Measurements from ENCODE around the gene SLC6A20.

The SLC6A20 gene

DNA sequence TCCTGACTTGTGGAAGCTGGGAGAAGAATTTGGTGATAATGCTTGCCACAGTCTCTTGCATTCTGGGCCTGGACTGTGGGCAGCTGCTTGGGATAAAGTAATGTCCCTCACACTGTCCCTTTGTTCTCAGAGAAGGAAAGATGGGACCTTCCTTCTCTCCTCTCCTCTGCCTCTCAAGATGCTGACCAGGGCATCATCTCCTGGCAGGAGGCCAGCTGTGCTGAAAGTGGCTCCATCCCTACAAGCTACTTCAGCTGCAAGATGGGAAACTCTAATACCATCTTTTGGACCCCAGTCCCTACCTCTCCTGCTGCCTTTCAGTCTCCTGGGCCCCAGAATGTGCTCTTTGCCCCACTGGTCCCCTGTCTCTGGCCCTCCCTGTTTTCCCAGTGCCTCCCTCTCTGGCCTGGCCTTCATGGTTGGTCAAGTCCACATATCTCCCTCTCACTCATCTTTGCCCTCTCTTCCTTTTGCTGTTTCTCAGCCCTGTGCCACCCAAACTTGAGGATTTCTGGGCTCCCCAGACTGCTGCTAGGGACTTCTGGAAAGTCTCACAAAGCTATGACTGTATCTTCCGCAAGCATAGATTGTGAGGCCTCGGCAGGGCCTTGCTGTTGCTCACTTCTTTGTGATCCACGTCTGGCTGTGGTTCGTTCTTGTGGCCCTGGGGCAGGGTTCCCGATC lies 7.1 kb upstream of the SLC6A20 start:
- no peak for DNase-seq (ENCODE audit: extremely low read depth in 1 of 2, low read depth in 1 of 2)

DNA sequence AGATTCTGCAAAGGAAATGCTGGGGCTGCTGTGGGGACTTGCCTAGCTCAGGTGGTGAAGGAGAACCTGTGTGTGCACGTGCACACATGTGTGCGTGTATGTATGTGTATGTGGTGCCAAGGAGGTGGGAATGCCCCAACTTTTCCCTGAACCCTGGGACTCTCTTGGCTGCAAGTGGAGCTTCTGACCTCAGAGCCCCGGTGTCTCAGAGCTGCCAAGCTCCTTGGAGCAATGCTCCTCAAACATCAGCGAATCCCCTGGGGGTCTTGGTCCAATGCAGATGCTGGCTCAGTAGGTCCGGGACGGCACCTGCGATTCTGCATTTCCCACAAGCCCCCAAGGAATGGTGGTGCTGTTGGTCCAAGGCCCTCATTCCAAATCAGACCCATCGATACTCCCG lies 5.8 kb upstream of the SLC6A20 start:
- no peak for DNase-seq (ENCODE audit: extremely low read depth in 1 of 2, low read depth in 1 of 2)

DNA sequence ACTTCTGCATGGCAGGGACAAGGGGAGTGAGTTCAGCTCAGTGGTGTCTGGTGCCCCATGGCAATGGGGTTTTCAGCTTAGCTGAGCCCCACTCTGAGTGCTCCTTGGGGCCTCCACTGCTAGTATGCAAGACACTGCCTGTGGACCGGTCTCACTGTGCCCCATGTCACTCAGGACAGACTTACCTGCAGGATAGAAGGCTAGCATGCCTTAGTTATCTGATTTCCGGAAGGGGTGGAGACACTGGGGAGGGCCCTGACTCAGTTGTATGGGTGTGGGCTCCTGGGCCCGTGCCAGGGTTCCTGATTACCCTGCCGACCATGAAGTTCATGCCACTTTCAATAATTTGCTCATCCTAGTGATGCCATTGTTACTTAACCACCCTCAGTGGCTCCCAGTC lies 4.3 kb upstream of the SLC6A20 start:
- no peak for DNase-seq (ENCODE audit: extremely low read depth in 1 of 2, low read depth in 1 of 2)

DNA sequence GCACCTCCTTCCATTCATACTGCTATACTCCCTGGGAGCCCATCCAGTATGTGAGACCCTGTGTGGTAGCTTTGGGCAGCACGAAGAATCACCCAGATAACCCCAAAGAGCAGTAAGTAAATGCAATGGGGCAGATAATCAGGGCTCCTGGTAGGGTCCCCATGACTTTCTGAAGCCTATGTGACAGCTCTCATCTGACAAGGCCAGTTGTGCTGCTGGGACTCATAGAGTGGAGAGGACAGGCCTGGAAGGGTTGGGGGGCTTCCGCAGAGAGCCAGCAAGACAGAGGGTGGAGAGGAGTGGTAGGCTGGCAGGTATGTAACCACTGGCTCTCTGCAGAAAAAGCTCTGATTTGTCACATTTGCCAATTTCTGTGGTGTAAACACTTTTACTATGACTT lies 3.2 kb upstream of the SLC6A20 start:
- no peak for DNase-seq (ENCODE audit: extremely low read depth in 1 of 2, low read depth in 1 of 2)

DNA sequence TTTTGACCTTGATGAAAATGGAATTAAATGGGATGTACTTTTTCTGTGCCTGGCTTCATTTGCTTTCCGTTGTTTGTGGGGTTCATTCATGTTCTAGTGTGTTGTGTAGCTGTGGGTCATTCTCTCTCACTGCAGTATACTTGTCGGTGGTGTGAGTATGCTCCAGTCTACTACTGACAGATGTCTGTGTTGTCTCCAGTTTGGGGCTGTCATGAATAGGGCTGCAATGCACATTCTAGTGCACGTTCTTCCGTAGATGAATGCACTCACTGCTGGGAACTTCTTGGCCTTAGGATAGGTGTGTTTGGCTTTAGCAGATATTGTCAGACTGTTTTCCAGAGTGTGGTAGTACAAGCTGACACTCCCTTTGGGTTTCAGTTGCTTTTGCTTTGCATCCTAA lies 1.7 kb upstream of the SLC6A20 start:
- no peak for DNase-seq (ENCODE audit: extremely low read depth in 1 of 2, low read depth in 1 of 2)

DNA sequence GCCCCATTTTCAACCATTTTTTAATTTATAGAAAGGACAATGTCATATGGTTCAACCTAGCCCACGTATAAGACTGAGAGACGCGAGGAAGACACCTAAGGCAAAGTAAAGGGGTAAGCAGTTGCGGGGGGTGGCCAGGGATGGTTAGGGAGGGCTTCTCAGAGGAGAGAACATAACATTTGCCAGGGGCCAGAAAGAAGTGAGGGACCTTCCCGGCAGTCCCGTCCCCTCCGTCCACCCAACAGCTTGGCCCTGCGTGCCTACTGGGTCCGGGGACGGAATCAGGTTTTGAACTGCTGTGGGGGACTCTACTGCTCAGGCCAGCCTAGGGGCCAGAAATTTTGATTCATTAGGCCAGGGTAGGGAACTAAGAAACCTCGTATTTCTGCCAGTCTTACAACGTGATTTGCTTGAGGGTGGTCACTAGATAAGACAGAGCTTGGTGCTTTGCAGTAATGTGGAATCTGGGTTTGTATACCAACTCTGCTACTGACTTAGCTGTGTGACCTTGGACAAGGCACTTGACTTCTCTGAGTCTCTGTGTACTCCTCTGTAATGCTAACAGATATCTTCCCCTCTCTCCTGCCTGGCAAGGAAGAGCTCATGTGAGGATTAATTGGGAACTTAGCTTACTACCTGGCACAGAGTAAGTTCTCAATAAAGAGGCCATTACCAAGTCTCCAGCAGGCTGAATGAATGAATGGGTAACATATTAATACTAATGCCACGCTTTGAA lies 734 bp upstream of the SLC6A20 start:
- no peak for DNase-seq (ENCODE audit: extremely low read depth in 1 of 2, low read depth in 1 of 2)

DNA sequence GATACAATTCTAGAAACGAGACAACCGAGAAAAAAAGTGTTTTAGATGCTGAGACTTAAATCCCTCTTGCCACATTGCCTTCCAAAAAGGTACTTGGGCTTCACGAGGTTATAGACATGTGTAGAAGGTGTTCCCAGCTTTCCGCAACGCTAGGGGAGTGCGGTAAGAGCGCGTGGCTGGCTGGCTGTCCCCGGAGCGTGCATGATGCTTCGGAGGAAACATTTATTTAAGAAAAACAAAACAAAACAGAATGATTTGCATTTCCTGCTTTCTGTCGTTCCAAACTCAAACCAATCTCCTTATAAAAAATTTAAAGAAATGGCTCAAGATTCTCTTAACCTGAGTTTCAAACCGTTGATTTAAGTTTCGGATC lies 841 bp downstream of the SLC6A20 start:
- DNase-seq (ENCODE audit: extremely low read depth in 1 of 2, low read depth in 1 of 2): no peak

DNA sequence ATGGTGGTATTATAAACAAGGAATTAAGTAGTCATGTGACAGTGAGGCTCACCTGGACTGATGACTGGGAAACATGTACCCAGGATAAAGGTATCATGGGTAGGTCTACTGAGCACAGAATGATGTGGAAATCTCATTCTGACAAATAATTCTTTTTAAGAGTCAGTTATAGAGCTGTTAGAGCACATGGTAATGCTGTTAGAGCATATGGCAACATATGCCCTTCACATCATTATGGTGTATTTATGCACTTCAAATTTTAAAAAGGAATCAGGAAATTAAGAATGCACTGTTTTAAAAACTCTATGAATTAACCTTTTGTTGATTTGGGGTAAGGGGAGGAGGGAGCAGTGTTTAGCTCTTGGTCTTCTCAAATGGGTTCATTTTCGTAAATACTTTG lies 1.7 kb downstream of the SLC6A20 start:
- DNase-seq (ENCODE audit: extremely low read depth in 1 of 2, low read depth in 1 of 2): no peak

DNA sequence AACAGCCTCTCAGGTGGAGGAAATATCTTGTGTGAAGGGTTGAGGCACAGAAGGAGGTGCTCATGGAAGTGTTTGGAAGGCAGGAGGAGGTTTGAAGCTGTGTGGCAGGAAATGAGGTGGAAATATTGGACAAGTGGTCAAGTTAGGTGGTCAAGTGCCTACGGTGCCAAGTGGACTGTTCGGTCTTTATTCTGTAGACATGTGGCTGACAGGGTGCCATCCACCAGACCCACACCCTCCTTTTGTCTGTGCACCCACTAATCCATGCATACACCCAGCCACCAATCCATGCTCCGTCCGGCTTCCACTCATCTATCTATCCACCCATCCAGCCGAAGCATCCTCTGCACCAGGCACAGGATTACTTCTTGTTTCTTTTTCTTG lies 2.2 kb downstream of the SLC6A20 start:
- DNase-seq (ENCODE audit: extremely low read depth in 1 of 2, low read depth in 1 of 2): no peak

DNA sequence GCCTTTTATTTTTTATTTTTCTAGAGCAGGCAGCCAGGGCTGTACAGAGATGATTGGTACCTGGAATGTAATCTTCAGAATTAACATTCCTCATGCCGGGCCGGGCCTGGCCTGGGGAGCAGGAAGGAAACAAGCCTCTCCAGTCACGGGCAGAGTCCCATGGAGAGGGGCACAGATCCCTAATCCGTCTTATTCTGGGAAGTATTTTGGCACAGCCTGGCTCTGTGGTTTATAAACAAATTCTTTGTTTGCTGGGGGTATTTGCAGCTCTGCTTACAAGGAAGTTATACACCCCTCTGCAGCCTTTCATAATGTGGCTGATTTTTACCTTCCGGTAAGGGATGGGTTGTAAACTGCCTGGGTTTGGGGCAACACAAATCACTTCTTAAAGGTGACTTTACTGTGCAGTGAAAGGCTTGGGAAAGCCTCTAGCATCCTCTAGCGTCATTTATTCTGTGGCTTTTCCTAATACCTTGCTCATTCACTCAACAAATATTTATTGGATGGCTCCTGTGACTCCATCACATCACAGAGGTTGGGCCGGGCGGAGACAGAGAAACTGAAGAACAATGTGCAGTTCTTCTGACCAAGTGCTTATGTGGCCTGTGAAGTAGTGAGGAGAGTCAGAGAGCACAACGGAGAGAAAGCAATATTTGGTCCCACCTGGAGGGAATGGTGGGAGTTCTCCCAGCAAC lies 2.7 kb downstream of the SLC6A20 start:
- no peak for DNase-seq (ENCODE audit: extremely low read depth in 1 of 2, low read depth in 1 of 2)

DNA sequence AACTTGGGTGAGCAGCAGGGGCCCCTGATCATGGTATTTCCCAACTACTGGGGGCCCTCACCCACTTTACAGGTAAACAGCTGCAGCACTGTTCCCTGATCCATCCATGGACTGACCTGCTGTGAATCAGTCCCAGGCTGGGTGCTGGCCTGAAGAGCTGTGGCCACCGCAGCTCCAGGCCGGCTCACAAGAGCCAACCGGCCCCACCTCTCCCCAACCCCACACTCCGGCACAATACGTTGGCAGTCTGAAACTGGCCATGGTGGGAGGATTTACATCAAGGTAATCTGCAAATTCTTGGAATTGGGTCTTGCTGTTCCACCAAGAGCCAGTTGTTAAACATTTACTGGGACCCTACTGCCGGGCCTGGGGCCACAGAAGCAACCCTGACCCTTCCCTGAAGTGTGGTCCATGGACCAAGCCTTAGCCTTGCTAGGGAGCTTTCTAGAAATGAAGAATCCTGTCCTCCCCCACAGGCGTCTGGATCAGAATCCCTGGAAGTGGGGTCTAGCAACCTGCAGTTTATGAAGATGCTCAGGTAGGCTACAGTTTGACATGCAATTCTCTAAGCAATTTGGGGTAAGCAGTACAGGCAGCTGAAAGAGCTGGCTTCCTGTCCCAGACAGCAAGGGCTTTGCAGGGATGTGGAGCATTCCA lies 3.7 kb downstream of the SLC6A20 start:
- no peak for DNase-seq (ENCODE audit: extremely low read depth in 1 of 2, low read depth in 1 of 2)

DNA sequence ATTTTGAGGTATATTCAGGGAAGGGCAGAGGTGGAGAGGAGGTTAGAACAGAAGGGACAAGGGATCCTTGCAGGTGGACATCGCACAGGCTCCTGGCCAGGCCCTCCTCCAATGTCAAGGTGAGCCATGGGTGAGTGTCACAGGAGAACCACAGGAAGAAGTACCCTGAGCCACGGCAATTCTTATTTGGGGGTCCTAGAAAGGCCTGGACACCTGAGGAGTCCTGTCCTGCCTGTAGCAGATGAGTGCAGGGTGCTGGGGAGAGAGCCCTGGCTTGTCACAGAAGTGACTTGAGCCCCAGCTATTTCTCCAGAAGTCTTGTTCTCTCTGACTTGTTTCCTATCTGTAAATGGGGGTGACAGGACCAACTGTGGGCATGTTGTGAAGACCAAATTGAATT lies 4.3 kb downstream of the SLC6A20 start:
- no peak for DNase-seq (ENCODE audit: extremely low read depth in 1 of 2, low read depth in 1 of 2)

DNA sequence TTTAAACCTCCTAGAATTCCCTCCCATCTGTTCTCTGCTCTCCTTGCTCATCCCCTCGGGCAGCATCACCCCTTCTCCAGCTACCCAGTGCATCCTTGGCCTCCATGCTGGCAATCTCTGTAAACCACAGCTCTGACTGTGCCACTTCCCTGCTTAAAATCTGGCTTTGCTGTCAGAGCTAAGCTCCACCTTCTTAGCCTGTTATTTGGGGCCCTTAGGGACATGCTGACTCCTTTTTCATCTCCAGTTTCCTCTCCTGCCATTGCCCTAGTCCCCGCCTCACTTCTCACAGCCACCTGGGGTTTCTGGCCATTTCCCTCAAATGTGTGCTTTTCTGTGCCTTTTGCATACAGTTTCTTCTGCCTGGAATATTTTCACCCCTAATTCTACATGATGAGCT lies 5.7 kb downstream of the SLC6A20 start:
- DNase-seq (ENCODE audit: extremely low read depth in 1 of 2, low read depth in 1 of 2): no peak

DNA sequence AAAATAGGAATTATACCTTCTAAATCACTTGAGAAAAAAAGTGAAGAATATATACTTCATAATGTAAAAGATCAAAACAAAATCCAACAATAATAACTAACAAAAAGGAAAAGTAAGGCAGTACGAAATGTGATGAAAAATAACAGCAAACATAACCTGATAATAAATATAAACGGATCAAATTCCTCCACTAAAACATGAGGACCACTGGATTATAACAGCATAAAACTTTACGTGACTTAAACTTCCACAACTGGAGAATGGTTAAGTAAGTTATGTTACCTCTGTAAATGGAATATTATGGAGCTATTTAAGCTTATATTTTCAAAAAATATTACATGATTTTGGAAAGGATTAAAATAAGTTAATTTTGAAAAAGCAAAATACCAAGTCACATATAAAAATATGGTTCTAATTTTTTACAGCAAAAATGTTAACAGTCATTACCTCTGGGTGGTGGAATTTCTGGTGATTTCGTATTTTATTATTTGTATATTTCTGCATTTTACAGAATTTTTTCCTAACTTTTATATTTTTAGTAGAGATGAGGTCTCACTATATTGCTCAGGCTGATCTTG lies 7.0 kb downstream of the SLC6A20 start:
- no peak for DNase-seq (ENCODE audit: extremely low read depth in 1 of 2, low read depth in 1 of 2)

DNA sequence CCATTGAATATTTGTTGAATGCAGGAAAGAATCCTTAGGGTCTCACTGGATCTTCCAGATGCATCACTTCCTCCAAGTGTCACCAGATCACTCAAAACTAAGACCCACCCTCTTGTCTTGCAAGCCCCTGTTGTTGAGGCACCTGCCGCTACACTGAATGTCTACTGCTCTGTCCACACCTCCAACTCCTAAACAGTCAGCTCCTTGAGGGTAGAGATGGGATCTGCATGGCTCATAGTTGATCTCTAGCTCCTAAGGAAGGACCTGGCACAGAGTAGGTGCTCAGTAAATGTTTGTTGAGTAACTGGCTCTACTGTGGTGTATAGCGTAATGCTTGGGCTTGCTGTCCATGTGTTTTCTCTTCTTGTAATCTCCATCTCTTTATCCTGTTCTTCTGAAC lies 8.8 kb downstream of the SLC6A20 start:
- no peak for DNase-seq (ENCODE audit: extremely low read depth in 1 of 2, low read depth in 1 of 2)

DNA sequence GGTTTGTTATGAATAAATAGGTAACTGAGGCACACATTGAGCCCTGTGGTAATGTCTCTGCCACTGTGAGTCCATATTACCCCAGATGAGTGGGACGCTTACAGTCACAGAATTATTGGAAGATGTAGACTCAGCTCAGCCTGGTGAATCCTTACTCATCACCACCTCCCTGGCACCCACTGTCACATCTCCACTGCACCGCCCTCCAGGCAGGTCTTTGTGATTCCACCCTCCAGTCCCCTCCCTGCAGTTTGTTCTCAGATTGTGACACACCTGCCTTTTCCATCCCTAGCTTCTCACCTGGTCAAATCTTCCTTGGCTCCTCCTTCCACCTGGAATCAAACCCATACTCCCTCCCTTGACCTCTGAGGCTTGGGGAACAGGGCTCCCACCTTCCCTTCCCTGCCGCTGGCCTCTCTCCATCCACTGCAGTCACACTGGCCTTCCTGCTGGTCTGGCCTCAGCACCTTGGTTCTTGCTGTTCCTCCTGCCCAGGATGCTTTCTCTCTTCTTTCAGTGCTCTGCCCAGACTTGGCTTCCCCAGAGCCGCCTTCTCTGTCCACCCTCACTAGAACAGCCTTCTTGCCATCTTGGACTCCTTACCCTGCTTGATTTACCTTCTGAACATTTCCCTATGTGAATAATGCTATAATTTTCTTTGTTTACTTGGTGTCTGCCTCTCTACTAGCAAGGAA lies 9.4 kb downstream of the SLC6A20 start:
- DNase-seq (ENCODE audit: extremely low read depth in 1 of 2, low read depth in 1 of 2): no peak

DNA sequence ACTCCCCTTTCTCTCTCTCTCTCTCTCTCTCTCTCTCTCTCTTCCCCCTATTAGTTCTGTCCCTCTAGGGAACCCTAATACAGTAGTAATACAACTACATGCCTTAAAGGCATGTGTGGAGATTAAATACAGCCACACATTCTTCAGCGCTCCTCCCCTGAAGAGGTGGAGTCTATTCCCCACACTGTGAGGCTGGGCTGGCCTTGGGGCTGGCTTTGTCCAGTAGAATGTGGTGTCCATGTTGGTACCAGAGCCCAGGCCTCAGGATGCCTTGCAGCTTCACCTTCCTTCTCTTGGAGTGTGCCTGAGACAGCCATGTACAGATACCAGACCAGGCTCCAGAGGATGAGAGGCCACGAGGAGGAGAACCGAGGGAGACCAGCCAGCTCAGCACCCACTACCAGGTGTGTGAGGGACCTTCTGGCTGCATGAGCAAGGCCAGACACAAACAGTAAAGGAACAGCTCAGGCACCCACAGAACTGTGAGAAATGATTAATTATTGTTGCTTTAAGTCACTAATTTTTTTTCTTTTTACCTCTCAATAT lies 10.7 kb downstream of the SLC6A20 start:
- no peak for DNase-seq (ENCODE audit: extremely low read depth in 1 of 2, low read depth in 1 of 2)

DNA sequence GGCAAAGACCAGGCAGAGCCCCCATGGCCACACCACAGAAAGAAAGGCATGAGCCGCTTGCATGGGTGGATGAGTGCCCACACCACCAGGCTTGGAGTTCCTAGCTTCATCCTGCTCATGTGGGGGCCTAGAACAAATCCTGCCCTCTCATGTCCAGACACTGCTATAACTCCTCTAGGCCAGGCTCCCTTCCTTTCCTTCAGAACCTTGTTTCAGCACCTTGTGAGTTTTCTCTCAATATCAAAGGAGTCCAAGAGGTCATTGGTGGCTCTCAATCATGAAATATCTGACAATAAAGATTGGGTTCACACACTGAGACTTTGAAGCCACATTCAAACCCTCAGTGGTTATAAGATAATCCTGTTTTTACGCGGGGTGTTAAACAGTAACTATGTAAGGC lies 12.7 kb downstream of the SLC6A20 start:
- DNase-seq (ENCODE audit: extremely low read depth in 1 of 2, low read depth in 1 of 2): no peak

DNA sequence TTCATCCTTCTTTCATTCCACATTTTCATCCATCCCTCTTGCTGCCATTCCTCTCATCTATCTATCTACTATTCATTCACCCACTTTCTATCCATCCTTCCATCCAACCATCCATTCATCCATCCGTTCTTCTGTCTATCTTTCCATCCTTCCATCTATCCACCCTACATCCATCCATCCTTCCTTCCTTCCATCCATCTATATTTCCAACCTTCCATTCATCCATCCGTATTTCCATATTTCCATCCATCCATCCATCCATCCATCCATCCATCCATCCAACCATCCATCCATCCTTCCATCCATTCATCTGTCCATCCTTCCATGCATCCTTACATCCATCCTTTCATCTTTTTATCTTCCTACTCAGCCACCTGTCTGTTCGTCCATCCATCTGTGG lies 14.0 kb downstream of the SLC6A20 start:
- DNase-seq (ENCODE audit: extremely low read depth in 1 of 2, low read depth in 1 of 2): no peak

DNA sequence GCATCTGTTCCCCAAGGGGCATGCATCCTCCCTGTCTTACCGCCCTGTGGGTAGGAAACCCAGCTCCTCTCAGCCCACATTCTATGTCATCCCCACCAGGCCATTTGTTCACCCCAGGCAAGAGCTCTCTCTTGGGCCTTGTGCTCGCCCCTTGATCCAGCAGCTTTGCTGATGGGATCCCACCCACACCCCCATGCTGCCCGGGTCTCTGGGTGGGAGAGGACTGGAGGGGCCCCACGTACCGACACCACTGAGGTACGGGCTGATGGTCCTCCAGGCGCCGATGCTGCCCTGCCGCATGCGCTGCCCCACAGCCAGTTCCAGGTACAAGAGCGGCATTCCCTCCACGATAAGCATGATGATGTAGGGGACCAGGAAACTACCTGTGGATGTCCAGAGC lies 14.5 kb downstream of the SLC6A20 start:
- no peak for DNase-seq (ENCODE audit: extremely low read depth in 1 of 2, low read depth in 1 of 2)

DNA sequence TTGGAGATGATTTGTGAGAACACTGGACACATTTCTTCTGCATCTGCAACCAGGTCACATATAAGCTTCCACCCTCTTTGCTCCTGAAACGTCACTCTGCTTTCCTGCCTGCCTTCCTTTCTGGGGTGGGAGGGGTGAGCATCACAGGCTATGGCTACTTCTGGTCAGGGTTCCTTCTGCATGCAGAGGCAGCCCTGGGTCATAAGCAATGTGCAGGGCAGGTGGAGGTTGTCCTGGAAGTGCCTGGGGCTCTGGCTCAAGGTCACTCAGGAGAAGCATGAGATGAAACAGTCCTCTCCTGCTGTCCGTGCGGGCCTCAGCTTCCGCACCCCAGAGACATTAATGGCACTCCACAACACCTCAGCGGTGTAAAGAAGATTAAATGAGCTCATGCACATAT lies 15.1 kb downstream of the SLC6A20 start:
- DNase-seq (ENCODE audit: extremely low read depth in 1 of 2, low read depth in 1 of 2): no peak

Measured in activated CD8-positive, alpha-beta memory T cell treated with anti-CD3 and anti-CD28 coated beads for 1 hour (primary cell).